Esophagus squamous epithelium (tissue), 4 donors: ENCODE measurements around the gene MCHR1.

Experiments
- CTCF ChIP-seq, 6 experiments: fragments of 450-650 bp in 4 of 6; fragments of 200-600 bp in 2 of 6; sonication (generic) in 2 of 6; IDR thresholded peaks; one replicate each; pipeline ENCODE4 v1.5.1; 2016 to 2019; ENCODE audit warnings: antibody characterized with exemption in 6 of 6, mild to moderate bottlenecking in 4 of 6, moderate library complexity in 4 of 6
- POLR2A ChIP-seq, 4 donors: fragments of 450-650 bp; IDR thresholded peaks; one replicate each; pipeline ENCODE4 v1.6.1; 2017; ENCODE audit warnings: antibody characterized with exemption in 4 of 4, mild to moderate bottlenecking in 4 of 4, moderate library complexity in 3 of 4

- TF ChIP-seq CTCF (IDR thresholded peaks at IDR 0.05): peak in 3 of 6 experiments; percentile 11 to 24 (median 23)
- peak in 3 of 4 donors; percentile 93 to 99 (median 94) for TF ChIP-seq POLR2A (IDR thresholded peaks at IDR 0.05)
These were observed 42.7 kb upstream of the MCHR1 start, which contains the start of gene MRTFA for GRCh38 chr22:40636380-40637182.
